Prostate gland (tissue), 2 donors: ENCODE results near the gene ZNF133.

Source experiments
- POLR2AphosphoS5 ChIP-seq: sonication (generic); formaldehyde crosslinking; IDR thresholded peaks from one replicate; pipeline ENCODE4 v1.6.1; 2017; ENCODE audit warnings: antibody characterized with exemption
- TF ChIP-seq, protein P1 (sequence below), 4 experiments: fragments of 200-600 bp in 2 of 4; fragments of 450-650 bp in 2 of 4; sonication (generic) in 2 of 4; IDR thresholded peaks; 1 replicate in 3 of 4; 2 replicates in 1 of 4; pipeline ENCODE4 v1.5.1; 2016 to 2019; ENCODE audit warnings: antibody characterized with exemption in 4 of 4, mild to moderate bottlenecking in 2 of 4, moderate library complexity in 2 of 4

DNA sequence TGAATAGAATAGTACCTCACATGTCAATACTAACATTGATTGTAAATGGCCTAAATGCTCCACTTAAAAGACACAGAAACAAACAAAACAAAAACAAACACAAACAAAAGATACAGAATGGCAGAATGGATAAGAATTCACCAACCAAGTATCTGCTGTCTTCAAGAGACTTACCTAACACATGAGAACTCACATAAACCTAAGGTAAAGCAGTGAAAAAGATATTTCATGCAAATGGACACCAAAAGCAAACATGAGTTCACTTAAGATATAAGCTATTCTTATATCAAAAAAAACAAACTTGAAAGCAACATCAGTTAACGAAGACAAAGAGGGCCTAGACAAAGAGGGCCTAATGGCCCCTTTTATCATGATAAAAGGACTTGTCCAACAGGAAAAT, 47.3 kb upstream of the ZNF133 start:
- TF ChIP-seq, protein P1, sequence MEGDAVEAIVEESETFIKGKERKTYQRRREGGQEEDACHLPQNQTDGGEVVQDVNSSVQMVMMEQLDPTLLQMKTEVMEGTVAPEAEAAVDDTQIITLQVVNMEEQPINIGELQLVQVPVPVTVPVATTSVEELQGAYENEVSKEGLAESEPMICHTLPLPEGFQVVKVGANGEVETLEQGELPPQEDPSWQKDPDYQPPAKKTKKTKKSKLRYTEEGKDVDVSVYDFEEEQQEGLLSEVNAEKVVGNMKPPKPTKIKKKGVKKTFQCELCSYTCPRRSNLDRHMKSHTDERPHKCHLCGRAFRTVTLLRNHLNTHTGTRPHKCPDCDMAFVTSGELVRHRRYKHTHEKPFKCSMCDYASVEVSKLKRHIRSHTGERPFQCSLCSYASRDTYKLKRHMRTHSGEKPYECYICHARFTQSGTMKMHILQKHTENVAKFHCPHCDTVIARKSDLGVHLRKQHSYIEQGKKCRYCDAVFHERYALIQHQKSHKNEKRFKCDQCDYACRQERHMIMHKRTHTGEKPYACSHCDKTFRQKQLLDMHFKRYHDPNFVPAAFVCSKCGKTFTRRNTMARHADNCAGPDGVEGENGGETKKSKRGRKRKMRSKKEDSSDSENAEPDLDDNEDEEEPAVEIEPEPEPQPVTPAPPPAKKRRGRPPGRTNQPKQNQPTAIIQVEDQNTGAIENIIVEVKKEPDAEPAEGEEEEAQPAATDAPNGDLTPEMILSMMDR (IDR thresholded peaks at IDR 0.05), result no peak
- TF ChIP-seq POLR2AphosphoS5, result no peak
